NCI-H446 treated with DMSO at 0.1 percent for 48 hours (cell line): ENCODE data around the gene ZNF680.
"Not testable (repeated sequence)": the region's sequence is repeated elsewhere in the genome, so short reads cannot be mapped to it uniquely, and the experiment has no call there.

Source experiments
- DNase-seq: peaks from one replicate; lab custom pipeline; 2025; lab: John Stamatoyannopoulos, UW

Gene ZNF680

DNA sequence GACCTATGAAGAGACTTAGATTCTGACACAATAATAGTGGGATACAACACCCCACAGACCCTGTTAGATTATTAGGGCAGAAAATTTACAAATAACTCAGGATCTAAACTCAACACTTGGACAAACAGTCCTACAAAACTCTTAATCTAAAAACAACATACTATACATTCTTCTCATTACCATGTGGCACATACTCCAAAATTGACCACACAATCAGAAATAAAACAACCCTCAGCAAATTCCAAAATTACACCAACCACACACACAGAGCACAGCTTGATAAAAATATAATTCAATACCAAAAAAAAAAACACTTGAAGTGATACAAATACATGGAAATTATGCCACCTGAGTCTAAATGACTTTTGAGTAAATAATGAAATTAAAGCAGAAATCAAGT, 7.8 kb downstream of the ZNF680 start:
- DNase-seq = no peak

DNA sequence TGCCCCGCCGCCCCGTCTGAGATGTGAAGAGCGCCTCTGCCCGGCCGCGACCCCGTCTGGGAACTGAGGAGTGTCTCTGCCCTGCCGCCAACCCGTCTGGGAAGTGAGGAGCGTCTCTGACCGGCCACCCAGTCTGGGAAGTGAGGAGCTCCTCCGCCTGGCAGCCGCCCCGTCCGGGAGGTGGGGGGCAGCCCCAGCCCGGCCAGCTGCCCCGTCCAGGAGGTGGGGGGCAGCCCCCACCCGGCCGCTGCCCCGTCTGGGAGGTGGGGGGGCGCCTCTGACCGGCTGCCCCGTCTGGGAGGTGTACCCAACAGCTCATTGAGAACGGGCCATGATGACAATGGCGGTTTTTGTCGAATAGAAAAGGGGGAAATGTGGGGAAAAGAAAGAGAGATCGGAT, 8.7 kb downstream of the ZNF680 start:
- not testable (repeated sequence) for DNase-seq

DNA sequence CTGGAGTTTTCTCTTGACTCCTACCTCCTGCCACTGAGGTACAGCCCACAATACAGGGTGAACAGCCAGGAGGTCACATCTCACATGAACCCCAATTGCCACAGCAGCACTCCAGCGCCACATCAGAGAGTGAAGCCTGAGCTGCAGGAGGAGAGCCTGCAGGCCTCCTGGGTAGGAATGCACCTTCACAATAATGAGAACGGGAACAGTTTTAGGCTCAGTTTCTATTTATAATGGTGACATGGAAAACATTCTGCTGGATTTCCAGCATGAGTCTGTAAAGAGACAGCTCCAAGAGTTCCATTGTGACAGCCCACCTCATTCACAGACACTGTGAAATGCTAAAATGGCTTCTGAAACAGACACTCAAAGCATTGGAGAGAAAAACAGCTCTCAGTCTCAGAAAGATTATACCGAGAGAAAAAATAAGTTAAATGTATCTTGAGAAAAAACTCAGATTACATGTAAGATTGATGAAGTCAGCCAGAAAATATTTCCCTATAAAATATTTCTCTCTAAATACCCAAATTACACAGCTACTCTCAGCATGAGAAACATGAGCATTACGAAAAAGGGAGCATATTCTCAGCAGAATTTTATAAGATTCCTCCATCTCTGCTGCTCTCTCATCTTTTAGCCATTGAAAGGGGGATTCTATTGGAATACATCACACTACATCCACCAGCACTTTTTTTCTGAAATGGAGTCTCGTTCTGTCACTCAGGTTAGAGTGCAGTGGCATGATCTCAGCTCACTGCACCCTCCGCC, 11.3 kb downstream of the ZNF680 start:
- no peak for DNase-seq

DNA sequence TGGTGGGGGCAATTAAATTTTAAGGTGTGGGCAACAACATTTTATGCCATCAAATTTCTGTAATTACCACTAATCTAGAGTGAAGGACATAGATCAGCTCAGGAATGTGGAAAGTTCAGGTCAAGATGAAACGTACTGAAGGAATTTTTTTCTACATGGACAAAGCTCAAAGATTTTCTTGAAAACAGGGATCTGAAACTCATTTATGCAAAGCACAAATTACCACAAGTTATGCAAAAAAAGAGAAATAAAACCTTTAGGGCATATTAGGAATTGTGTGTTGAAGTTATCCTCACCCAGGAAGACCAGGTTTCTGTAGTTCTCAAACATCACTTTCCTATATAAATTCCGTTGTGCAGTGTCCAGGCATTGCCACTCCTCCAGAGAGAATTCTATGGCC, 18.9 kb downstream of the ZNF680 start:
- DNase-seq = no peak

DNA sequence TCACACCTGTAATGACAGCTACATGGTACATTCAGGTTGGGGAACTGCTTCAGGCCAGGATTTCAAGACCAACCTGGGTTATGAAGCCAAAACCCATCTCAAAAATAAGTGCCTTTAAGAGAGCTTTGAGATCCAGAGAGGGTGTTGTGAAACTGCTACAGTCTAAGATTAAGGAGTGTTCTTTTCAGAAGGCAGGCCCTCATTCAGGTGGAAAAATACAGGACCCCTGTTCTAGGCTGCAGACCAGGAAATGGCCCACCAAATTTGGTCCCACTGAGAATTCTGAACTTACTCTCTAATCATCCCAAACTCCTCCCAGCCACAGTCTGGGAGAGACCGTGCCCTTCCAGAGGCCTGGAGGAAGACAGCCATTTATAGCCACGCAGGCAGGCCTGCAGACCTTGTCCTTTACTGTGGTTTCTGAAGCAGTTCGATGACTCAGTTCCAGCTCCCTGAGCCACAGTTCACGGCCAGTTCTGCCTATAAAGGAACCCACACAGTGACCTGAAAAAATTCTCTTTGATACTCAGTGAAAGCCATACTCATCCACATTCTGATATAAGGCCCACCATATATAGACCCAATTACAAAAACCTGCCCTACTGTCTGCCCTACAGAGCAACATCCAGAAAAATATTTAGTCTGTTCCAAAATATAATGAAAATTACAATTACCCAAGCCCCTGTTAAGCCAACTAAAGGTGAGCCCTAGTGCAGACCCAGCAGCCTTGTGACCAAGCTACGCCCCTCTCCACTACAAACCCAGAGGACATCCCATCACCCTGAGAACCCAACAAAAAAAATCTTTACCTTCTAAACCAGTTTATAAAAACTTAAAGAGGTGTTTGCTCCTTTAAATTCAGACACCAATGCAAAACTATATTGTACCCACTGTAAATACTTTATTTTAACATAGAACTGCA, 21.2 kb downstream of the ZNF680 start:
- no peak for DNase-seq

DNA sequence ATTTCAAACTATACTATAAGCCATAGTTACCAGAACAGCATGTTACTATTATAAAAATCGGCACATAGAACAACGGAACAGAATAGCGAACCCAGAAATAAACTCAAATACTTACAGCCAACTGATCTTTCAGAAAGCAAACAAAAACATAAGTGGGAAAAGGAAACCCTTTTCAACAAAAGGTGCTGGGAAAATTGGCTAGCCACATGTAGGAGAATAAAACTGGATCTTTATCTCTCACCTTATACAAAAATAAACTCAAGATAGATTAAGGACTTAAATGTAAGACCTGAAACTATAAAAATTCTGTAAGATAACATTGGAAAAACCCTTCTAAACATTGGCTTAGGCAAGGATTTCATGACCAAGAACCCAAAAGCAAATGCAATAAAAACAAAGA, 29.1 kb downstream of the ZNF680 start:
- no peak for DNase-seq

DNA sequence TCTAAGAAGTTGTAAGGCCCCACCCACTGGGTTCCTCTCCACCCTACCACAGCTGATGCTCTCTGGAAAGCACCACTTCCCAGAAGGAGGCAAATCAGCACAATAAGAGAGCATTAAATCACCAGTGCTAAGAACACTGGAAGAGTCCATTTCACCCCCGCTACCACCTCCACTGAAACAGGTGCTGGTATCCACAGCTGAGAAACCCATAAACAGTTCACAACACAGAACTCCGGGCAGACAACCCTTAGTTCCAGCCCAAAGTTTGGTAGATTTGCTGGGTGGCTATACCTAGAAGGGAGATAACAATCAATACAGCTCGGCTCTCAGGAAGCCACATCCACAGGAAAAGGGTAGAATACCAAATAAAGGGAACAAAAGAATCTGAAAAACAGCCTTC, 34.1 kb downstream of the ZNF680 start:
- no peak for DNase-seq

DNA sequence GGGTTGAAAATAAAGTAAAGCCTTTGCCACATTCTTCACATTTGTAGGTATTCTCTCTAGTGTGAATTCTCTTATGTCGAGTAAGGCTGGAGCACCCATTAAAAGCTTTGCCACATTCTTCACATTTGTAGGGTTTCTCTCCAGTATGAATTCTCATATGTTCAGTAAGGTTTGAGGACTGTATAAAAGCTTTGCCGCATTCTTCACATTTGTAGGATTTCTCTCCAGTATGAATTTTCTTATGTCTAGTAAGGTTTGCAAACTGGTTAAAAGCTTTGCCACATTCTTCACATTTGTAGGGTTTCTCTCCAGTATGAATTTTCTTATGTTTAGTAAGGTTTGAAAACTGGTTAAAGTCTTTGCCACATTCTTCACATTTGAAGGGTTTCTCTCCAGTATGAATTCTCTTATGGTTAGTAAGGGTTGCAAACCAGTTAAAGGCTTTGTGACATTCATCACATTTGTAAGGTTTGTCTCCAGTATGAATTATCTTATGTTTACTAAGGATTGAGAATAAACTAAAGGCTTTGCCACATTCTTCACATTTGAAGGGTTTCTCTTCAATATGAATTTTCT, 41.4 kb downstream of the ZNF680 start:
- no peak for DNase-seq

DNA sequence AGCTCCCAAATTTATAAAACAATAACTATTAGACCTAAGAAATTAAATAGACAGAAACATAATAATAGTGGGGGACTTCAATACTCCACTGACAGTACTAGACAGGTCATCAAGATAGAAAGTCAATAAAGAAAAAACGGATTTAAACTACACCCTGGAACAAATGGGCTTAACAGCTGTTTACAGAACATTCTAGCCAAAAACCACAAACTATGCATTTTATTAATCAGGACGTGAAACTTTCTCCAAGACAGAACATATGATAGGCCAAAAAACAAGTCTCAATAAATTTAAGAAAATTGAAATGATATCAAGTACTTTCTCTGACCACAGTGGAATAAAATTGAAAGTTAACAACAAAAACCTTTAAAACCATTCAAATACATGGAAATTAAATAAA, 46.4 kb downstream of the ZNF680 start:
- DNase-seq = no peak

DNA sequence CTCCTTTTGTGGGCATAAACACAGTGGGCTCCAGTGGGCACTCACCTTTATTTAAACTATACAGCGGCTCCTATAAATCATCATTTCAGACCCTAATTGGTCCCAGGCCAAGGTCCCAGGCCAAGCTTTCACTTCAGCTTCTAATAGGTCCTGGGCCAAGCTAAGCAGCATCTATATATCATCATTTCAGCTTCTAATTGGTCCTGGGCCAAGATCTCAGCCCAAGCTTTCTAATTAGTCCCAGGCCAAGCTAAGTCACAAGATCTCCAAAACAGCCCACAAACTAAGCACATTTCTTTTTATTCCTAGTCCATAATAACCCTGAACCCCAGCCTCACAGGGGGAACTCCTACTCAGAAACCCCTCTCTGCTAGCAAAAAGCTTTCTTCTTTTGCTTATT, 47.1 kb downstream of the ZNF680 start:
- DNase-seq = peak; percentile 37

DNA sequence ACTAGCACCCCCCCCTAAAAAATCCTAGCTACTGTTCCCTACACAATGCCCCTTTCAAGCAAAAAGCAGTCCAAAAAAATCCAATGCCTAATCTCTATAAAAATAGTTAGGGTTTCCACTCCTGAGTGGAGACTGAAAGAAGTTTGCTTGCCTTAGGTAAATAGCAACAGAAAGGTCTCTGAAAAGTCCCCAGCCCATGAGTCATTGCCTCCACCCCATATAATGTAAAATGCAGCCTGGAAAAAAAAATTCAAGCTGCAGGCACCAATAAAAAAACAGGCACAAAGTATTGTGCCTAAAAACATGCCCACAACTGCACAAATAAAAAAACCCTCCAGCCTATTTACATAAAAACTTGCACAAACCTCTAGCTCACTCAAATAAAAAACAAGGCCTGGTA, 47.5 kb downstream of the ZNF680 start:
- DNase-seq = no peak

DNA sequence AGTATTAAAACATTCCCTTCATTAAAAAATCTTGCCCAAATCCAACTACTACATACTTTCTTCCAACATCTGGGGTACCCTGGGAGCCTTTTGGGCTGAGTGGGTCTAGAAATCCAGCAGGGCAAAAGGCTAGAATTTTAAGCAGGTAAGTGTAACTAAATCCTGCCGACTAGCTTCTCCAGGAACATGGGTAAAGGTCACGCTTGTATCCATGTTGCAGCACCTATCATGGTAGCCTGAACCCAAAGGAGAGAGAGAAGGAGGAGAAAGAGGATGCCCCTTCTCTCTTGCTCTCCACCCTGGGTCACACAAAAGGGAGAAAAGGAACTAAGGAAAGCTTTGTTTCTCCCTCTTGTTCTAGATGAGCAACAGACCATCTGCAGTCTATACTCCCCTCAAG, 53.3 kb downstream of the ZNF680 start:
- DNase-seq = no peak

DNA sequence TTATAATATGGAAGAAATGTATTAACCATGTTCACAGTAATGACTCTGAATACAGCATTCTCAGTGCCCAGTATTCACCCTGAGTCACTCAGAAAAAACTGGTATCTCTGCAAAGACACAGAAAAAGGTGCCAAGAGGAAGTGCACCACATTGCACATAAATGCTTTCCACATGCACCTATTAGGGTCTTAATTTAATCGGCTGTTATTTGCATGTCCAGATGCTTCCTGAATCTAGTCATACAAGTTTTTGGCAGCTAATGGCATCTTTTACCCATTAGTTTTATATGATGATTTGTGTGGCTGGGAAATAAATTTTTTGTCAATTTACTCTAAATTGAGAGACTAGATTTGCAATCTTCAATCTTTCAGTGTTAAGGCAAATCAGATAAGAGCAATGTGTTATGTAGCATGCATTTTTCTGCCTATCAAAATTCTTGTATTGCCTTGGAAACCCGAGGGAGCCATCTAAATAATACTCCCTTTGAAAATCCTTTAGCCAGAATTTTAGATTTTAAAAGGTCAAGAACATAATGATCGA, 58.2 kb downstream of the ZNF680 start:
- DNase-seq = peak; percentile 50

DNA sequence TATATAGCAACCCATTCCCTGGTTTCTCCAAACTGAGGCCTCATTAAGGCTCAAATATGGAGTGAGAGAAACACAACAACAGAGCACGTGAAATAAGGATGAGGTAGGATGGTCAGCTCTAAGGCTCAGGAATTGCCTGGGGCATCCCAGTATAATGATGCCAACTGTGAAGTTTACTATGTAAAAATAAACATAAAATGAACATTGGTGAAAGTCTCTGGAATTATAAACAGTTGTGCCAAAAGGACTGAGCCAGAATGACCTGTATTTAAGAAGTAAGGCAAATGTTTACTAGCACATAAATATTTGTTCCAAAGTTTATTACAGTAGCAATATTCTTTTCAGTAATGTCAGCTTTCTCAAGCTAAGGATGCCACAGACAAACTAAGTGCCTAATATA, 64.6 kb downstream of the ZNF680 start:
- DNase-seq = no peak

DNA sequence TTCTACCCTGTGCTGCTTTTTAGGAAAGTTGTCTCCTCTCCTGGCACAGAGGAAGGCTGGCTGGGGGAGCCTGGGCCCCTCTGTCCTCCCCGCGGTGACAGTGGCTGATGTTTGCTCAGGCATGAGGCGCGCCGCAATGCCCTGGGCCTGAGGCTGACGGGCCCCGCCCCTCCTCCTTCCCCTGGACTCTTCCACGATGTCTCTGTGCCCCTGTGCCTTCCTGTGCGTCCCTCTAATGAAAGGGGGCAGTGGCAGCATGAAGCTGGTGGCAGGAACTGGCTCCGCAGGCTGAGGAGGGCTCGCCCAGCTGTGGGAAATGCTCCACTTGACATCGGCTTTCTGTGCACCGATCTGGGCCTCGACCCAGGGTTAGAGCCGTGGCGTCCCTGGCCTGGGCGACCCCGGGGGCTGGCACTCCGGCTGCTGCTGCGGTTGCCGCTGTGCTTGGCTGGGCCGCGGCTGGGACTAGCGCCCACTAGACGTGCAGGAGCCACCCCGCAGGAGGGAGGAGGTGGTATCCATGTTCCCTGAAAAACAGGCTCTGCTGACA, 67.9 kb downstream of the ZNF680 start:
- no peak for DNase-seq

DNA sequence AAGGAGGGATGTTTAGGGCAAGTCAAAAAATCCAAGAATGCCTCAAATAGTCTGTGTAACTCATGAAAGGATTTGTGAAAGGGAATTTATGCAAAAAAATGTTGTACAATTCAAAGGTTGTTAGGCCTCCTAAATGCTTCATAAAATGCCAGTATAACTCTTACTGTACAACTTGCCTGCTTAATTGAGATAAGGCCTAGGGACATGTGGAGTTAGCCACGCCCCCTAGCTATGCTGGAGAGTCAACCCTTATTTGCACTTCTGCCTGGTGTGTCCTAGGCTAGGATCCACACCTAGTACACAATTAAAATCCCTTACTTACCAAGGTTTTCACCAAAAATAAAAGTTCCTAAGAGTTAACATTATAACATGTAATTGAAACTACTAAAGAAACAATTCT, 77.2 kb downstream of the ZNF680 start:
- DNase-seq = no peak
